Pancreas (tissue), 10 donors: ENCODE measurements around the gene EFTUD2. TPM values are rescaled to one million over a fixed set of nuclear protein-coding genes. Genes with fewer than 3 reads are reported as not detected.

Source experiments
- ATAC-seq, 4 donors: fragments of 200-7000 bp; cut with Tn5 transposase; one replicate each; pipeline versions ENCODE4 v1.8.0 to v1.9.1; 2020; ENCODE audit warnings: mild to moderate bottlenecking in 4 of 4, moderate library complexity in 4 of 4
- DNase-seq, 6 donors: peaks; one replicate each; pipeline ENCODE4 v3.0.0-alpha.2; 2020
- FAIRE-seq: peaks from 2 replicates; lab custom pipeline; 2012; peaks lifted over from hg19 to GRCh38; lab: Jason Lieb, UNC
- H3K27ac ChIP-seq, 4 donors: fragments of 200-600 bp; sonication (generic); 1 replicate in 3 of 4; 2 replicates in 1 of 4; pipeline versions ENCODE4 v1.5.0 to v1.8.0; 2020
- H3K27me3 ChIP-seq, 4 donors: fragments of 200-600 bp; one replicate each; pipeline ENCODE4 v1.8.0; 2021
- H3K36me3 ChIP-seq, 3 donors: fragments of 200-600 bp; sonication (generic) in 1 of 3; one replicate each; pipeline versions ENCODE4 v1.5.0 to v1.8.0; 2020 to 2021
- H3K4me1 ChIP-seq, 3 donors: fragments of 200-600 bp; one replicate each; pipeline ENCODE4 v1.8.0; 2021
- H3K4me3 ChIP-seq, 4 donors: fragments of 200-600 bp; sonication (generic) in 2 of 4; one replicate each; pipeline versions ENCODE4 v1.5.0 to v1.8.0; 2020 to 2021
- H3K9me3 ChIP-seq, 4 donors: fragments of 200-600 bp; one replicate each; pipeline ENCODE4 v1.8.0; 2021
- WGBS, 2 donors: extraction: QIAGEN DNeasy Blood & Tissue Kit; methylation state at CpG; one replicate each; pipeline ENCODE4 v1.1.7; 2013; 5-methylcytosine and 5-hydroxymethylcytosine counted together
- intact Hi-C, 3 donors: fragments of 100-400 bp; cut with DNase I; formaldehyde crosslinking; loops; one replicate each; pipeline versions ENCODE4 v1.11.1 to v1.14.2; 2022
- polyA plus RNA-seq, 2 donors: library from polyadenylated mRNA; stranded (reverse); fragments of 200-250 nt; gene quantifications; one replicate each; pipeline ENCODE4 v1.2.3, GENCODE V29; 2013
- total RNA-seq, 6 donors: library from RNA; stranded (reverse); fragmentation: NEBNext Ultra II Directional in 4 of 6; extraction: Animal tissue kit (Norgen Biotek cat#: 25700) in 4 of 6; gene quantifications; one replicate each; pipeline versions ENCODE4 v1.2.1 to v1.2.4, GENCODE V29; 2021 to 2023
- TF ChIP-seq, protein P1 (sequence below), 4 donors: fragments of 200-600 bp; sonication (generic) in 3 of 4; IDR thresholded peaks; one replicate each; pipeline versions ENCODE4 v1.5.0 to v1.8.0; 2021; ENCODE audit warnings: antibody characterized with exemption in 4 of 4
- donor health status: healthy with polysubstance abuse.
- donor health status: DM: no; HTN: no; CAD: no; lungs with moderate emphysema.
- donor health status: DM: no; HTN: no; CAD: no.
- donor health status: control.
- donor health status: control.
- donor health status: Bipolar disorder and iron deficiency.
- donor health status: DM: yes; HTN: yes; CAD: no.
- donor health status: DM: no; HTN: no; CAD: no.
- donor health status: DM: no; HTN: no; CAD: no.
- donor health status: DM: yes; HTN: yes; CAD: no.

The EFTUD2 gene
- total and polyA plus RNA-seq, 8 donors, result 18.8 to 42.7 (median 33.5) TPM

DNA sequence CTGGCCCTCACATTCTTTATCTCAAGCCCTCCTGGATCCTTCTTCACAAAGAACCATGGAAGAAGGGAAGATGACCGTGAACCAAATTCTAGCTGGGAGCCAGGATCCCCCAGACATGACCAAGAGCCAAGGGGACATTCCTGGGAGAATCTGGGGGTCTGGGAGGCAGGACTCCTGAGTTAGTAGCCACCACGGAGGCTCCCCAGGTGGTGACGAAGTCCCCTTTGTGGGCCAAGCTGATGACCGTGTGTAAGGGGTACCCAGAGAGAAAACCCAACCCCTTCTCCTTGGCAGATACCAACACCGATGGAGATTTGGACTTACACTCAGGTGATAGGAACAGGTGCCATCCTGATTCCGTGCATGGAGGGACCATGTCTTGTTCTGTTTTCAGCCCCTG, 22.9 kb upstream of the EFTUD2 start:
- no peaks in the 10 kb centered on the region for H3K36me3 ChIP-seq
- no peak overlapping the region for H3K4me3 ChIP-seq
- FAIRE-seq (no peak), ATAC-seq (no peak), DNase-seq (no peak)
- H3K9me3 ChIP-seq, result no peaks in the 10 kb centered on the region
- TF ChIP-seq, protein P1, sequence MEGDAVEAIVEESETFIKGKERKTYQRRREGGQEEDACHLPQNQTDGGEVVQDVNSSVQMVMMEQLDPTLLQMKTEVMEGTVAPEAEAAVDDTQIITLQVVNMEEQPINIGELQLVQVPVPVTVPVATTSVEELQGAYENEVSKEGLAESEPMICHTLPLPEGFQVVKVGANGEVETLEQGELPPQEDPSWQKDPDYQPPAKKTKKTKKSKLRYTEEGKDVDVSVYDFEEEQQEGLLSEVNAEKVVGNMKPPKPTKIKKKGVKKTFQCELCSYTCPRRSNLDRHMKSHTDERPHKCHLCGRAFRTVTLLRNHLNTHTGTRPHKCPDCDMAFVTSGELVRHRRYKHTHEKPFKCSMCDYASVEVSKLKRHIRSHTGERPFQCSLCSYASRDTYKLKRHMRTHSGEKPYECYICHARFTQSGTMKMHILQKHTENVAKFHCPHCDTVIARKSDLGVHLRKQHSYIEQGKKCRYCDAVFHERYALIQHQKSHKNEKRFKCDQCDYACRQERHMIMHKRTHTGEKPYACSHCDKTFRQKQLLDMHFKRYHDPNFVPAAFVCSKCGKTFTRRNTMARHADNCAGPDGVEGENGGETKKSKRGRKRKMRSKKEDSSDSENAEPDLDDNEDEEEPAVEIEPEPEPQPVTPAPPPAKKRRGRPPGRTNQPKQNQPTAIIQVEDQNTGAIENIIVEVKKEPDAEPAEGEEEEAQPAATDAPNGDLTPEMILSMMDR (IDR thresholded peaks at IDR 0.05), result no peak
- intact Hi-C loops, result loop anchor here (5.0 to 10.0 kb wide), 3 partner anchors 100 to 193 kb away; no protein-coding TSS in a partner anchor
- H3K27ac ChIP-seq, result no peak overlapping the region
- WGBS, 2 donors, result 71 to 77% methylated on average over 6 of the region's 6 CpGs
- H3K27me3 ChIP-seq, result no peaks in the 10 kb centered on the region
- H3K4me1 ChIP-seq, result no peaks in the 10 kb centered on the region

- DNase-seq, result peak in 1 of 6 donors; percentile 48
- no peaks in the 10 kb centered on the region for H3K9me3 ChIP-seq
- peak in 2 of 4 donors; percentile 20 to 40 for ATAC-seq
- H3K27me3 ChIP-seq, result no peaks in the 10 kb centered on the region
- no peaks in the 10 kb centered on the region for H3K4me1 ChIP-seq
- no peak overlapping the region for H3K27ac ChIP-seq
- no peak overlapping the region for H3K4me3 ChIP-seq
- 74 to 76% methylated on average over 11 of the region's 11 CpGs for WGBS, 2 donors
- FAIRE-seq, result no peak
- intact Hi-C loops, result loop anchor here (5.0 to 10.0 kb wide), 3 partner anchors 101 to 193 kb away; no protein-coding TSS in a partner anchor
- TF ChIP-seq, protein P1 (IDR thresholded peaks at IDR 0.05), result no peak
- H3K36me3 ChIP-seq, result no peaks in the 10 kb centered on the region
Measured at GRCh38 chr17:44921122-44921882, 22.1 kb upstream of the EFTUD2 start.

DNA sequence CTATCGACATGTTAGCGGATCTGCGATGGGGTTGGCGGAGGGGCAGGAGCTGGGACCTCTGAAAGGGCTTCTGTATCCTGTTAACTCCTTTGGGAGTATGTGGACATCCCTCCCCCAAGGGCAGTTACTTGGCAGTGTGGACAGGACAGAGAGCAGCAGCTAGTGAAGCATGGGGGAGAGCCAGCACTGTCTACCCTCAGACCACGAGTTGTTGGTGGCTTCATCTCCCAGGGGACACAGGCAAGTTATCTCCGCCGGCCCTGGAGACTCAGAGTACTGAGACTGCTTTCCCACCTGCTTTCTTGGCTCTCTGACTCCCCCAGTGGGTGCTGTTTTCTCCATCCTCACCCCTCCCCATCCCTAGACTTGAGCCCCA, 21.3 kb upstream of the EFTUD2 start:
- Histone ChIP-seq H3K4me3 (no peak overlapping the region), H3K4me1 (no peaks in the 10 kb centered on the region), H3K36me3 (no peaks in the 10 kb centered on the region), H3K27me3 (no peaks in the 10 kb centered on the region), H3K27ac (no peak overlapping the region), H3K9me3 (no peaks in the 10 kb centered on the region)
- no peak for FAIRE-seq
- 66 to 80% methylated on average over 7 of the region's 7 CpGs for WGBS, 2 donors
- ATAC-seq, result no peak
- no peak for DNase-seq
- intact Hi-C loops, result loop anchor here (5.0 to 10.0 kb wide), 3 partner anchors 102 to 194 kb away; no protein-coding TSS in a partner anchor
- TF ChIP-seq, protein P1 (IDR thresholded peaks at IDR 0.05), result no peak

GRCh38 chr17:44919885-44920564, 20.8 kb upstream of the EFTUD2 start:
- Histone ChIP-seq H3K27me3 (no peaks in the 10 kb centered on the region), H3K4me3 (no peak overlapping the region), H3K9me3 (no peaks in the 10 kb centered on the region), H3K36me3 (no peaks in the 10 kb centered on the region), H3K27ac (no peak overlapping the region), H3K4me1 (no peaks in the 10 kb centered on the region)
- DNase-seq, result peak; percentile 72 to 93 (median 80)
- WGBS, 2 donors, result 10% methylated on average over 9 of the region's 9 CpGs
- intact Hi-C loops, result loop anchor here (5.0 to 10.0 kb wide), 4 partner anchors 102 to 195 kb away; no protein-coding TSS in a partner anchor
- TF ChIP-seq, protein P1 (IDR thresholded peaks at IDR 0.05), result peak; percentile 35 to 81 (median 72)
- peak; percentile 80 to 93 (median 92) for ATAC-seq
- no peak for FAIRE-seq
